AG04450 (cell line): ENCODE data around the gene DCDC2C. TPM values are rescaled to one million over a fixed set of nuclear protein-coding genes. Genes with fewer than 3 reads are reported as not detected.

Experiments used
- CTCF ChIA-PET: fragments of 300-600, 350-600 bp; formaldehyde crosslinking; extraction: SDS; loops from one replicate; lab custom pipeline; 2022; ENCODE audit warnings: antibody characterized with exemption, inconsistent platforms; lab: Charles Lee
- POLR2A ChIA-PET: fragments of 350-600 bp; formaldehyde crosslinking; extraction: SDS; loops from one replicate; lab custom pipeline; 2021; ENCODE audit warnings: antibody characterized with exemption, inconsistent platforms; lab: Yijun Ruan, JAX
- DNase-seq: peaks from one replicate; pipeline ENCODE4 v3.0.0-alpha.2; 2011; ENCODE audit warnings: low read depth, low spot score
- H3K27ac ChIP-seq: one replicate; pipeline ENCODE4 v1.5.1; 2012; ENCODE audit warnings: low read depth, low read length, control low read depth
- H3K27me3 ChIP-seq: one replicate; pipeline ENCODE4 v1.6.0; 2012; ENCODE audit warnings: low read length; ENCODE audit not compliant: control insufficient read depth, insufficient read depth
- H3K4me3 ChIP-seq: 2 replicates; pipeline ENCODE4 v1.5.1; 2011; ENCODE audit warnings: mild to moderate bottlenecking, low read depth, low read length, control low read depth
- H3K9me3 ChIP-seq: 2 replicates; pipeline ENCODE4 v1.5.1; 2012; ENCODE audit warnings: low read length; ENCODE audit not compliant: control insufficient read depth, insufficient read depth
- polyA plus RNA-seq: library from polyadenylated mRNA; depleted of rRNA; stranded (reverse); fragments of >200 nt; gene quantifications from 2 replicates; pipeline ENCODE4 v1.2.3, GENCODE V29; 2011
- TF ChIP-seq, protein P1 (sequence below): IDR thresholded peaks from 2 replicates; pipeline ENCODE4 v1.5.1; 2011; ENCODE audit warnings: low read depth, low read length, control low read depth, inconsistent platforms

DCDC2C gene
- polyA plus RNA-seq, 1 experiment: not detected

DNA sequence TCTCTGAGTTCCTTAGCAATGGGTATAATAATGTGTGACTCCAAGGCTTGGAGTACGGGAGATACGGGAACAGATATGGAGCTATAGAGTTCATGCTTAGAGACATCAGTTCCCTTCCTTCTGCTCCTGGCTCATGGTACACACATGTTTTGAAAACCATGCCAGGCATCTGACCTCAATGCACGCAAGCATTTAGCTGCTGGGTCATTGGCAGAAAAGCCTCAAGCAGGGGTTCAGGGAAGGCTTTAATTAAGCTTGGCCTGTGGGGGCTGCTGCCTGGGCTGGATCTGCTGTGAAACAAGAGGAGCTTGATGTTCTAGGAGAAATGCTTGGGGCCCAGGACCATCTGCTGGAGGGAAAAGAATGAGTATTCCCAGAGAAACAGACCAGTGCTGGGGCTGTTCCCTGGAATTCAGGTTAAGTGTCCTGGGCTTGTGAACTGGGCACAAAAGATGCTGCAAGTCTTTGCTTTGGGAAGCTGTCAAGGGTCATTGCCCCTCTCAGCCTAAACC, 42.2 kb upstream of the DCDC2C start:
- CTCF ChIA-PET: interaction anchor here (1.3 kb wide), 1 partner anchor 237 kb away, joined by 6 read pairs; no protein-coding TSS in a partner anchor
- no peak for DNase-seq

GRCh38 chr2:3662239-3662638, 41.1 kb upstream of the DCDC2C start:
- Histone ChIP-seq H3K9me3 (peaks cover 7% of the 10 kb centered on the region; the same call in 1 of the 2 replicates), H3K27ac (no peak overlapping the region), H3K27me3 (peaks cover 2% of the 10 kb centered on the region), H3K4me3 (no peak overlapping the region)
- TF ChIP-seq, protein P1, sequence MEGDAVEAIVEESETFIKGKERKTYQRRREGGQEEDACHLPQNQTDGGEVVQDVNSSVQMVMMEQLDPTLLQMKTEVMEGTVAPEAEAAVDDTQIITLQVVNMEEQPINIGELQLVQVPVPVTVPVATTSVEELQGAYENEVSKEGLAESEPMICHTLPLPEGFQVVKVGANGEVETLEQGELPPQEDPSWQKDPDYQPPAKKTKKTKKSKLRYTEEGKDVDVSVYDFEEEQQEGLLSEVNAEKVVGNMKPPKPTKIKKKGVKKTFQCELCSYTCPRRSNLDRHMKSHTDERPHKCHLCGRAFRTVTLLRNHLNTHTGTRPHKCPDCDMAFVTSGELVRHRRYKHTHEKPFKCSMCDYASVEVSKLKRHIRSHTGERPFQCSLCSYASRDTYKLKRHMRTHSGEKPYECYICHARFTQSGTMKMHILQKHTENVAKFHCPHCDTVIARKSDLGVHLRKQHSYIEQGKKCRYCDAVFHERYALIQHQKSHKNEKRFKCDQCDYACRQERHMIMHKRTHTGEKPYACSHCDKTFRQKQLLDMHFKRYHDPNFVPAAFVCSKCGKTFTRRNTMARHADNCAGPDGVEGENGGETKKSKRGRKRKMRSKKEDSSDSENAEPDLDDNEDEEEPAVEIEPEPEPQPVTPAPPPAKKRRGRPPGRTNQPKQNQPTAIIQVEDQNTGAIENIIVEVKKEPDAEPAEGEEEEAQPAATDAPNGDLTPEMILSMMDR: 0 out of 2 replicates have a peak, but pooled peaks have one; percentile 11
- POLR2A ChIA-PET: no interaction called here
- DNase-seq: no peak
- CTCF ChIA-PET: no interaction called here

More for the DNA sequence above, 42.2 kb upstream of the DCDC2C start:
- POLR2A ChIA-PET: no interaction called here
- H3K27ac ChIP-seq: no peak overlapping the region
- TF ChIP-seq, protein P1: no peak
- peaks cover 3% of the 10 kb centered on the region; the same call in 1 of the 2 replicates for H3K9me3 ChIP-seq
- no peaks in the 10 kb centered on the region for H3K27me3 ChIP-seq
- H3K4me3 ChIP-seq: no peak overlapping the region

- Histone ChIP-seq H3K9me3 (peaks cover 7% of the 10 kb centered on the region; the same call in 1 of the 2 replicates), H3K4me3 (no peak overlapping the region), H3K27ac (no peak overlapping the region), H3K27me3 (peaks cover 2% of the 10 kb centered on the region)
- no peak for DNase-seq
- TF ChIP-seq, protein P1: no peak
- ChIA-PET CTCF (interaction anchor here (1.2 kb wide), 1 partner anchor 202 kb away, joined by 3 read pairs; no protein-coding TSS in a partner anchor), POLR2A (no interaction called here)
Observed at GRCh38 chr2:3664118-3664517, 39.3 kb upstream of the DCDC2C start.

DNA sequence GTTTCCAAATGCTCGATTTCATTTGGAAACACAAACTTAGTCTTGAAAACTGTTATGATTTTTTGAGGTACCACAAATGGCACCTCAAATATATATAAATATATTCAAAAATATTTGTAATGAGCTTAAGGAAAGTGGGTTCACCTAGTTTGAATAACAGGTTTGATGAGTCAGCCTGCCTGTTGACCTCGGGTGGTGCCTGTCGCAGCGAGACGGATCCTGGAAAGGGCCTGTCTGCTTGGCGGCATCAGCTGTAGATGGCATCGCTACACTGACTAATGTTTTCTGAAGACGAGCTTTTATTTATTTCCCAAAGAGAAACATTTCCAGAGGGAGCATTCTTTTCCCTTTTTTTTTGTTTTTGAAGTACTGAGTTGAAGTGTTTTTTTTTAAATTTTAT, 38.5 kb upstream of the DCDC2C start:
- DNase-seq: no peak
- POLR2A ChIA-PET: interaction anchor here (0.6 kb wide), 2 partner anchors 27 to 52 kb away, joined by 3 to 4 read pairs; no protein-coding TSS in a partner anchor
- CTCF ChIA-PET: interaction anchor here (0.6 to 1.2 kb wide), 5 partner anchors 27 to 241 kb away, joined by 3 to 8 read pairs (median 3); no protein-coding TSS in a partner anchor

More for the DNA sequence above, 38.5 kb upstream of the DCDC2C start:
- Histone ChIP-seq H3K27me3 (peaks cover 2% of the 10 kb centered on the region), H3K27ac (no peak overlapping the region), H3K4me3 (no peak overlapping the region), H3K9me3 (peaks cover 12% of the 10 kb centered on the region)
- TF ChIP-seq, protein P1: no peak
